ENCODE measurements around the gene SMIM7.

Gene SMIM7

DNA sequence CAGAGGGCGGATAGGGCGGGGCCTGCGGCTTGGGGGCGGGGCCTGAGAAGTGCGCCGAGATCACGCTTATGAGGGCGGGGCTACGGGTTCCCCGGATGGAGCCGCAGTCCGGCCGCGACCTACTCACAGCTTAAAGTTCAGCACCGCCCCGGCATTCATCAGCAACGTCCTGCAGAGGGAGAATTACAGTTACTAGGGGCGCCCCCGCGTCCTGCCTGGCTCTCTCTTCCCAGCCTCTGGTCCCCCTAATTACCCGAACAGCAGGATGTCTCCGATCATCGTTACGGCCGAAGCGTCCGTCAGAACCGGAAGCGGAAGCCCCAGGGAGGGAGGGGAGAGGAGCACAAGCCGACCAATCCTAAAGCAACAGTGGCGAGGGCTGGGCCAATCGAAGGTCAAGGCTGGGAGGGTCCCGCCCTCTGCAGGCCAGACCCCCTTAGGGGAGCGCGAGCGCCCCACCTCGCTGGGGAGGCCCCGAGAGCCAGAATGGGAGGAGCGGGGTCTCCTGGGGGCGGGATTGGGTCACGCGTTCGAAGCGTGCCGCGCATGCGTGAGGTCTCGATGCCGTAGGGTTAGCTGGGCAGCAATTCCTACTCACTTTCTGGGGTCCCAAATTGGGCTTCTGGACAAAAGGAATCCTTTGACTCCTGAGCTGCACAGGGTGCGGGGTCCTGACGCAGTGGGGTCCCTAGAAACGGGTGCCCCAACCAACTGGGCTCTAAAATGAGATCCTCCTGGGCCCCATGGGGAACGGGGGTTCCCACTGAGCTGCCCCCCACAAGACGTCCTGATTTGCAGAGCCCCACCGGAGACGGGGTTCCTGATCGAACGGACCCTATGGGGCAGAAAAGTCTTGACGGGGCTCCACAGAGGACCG is at the start of gene SMIM7:
SMIM7 (minus strand) TSS at position 313 of the 877 bp plus-strand sequence; CDS start at position 279, 34 bp downstream.
- TF ChIP-seq GATA2 (IDR thresholded peaks at IDR 0.05; ENCODE audit: low read depth, low read length) (no peak), GATA3 (IDR thresholded peaks at IDR 0.05; ENCODE audit: low read depth, low read length) (no peak)

DNA sequence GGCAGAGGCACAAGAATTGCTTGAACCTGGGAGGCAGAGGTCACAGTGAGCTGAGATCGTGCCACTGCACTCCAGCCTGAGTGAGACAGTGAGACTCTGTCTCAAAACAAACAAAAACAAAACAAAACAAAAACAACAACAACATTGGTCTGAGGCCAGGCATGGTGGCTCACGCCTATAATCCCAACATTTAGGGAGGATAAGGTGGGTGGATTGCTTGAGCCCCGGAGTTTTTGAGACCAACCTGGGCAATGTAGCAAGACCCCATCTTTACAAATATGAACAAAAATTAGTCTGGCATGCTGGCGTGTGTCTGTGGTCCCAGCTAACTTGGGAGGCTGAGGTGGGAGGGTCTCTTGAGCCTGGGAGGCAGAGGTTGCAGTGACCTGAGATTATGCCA is 43.7 kb upstream of the SMIM7 start:
- TF ChIP-seq GATA2 (IDR thresholded peaks at IDR 0.05; ENCODE audit: low read depth, low read length): no peak
- no peak for TF ChIP-seq GATA3 (IDR thresholded peaks at IDR 0.05; ENCODE audit: low read depth, low read length)

DNA sequence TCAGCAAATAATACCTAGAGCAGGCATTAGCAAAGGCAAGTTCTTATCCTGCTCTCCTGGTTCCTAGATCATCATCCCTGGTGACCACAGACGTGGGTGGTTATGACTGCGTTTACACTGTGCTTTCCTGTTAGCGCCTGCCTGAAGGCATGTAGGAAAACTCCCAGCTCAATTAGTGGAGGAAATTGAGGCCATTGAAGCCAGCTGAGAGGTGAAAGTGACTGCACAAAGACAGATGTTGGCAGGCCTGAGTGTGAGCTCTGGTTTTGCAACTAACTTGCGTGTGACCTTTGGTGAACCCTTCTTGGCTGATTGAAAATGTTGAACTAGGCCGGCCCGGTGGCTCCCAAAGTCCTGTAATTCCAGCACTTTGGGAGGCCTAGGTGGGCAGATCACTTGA is 42.2 kb upstream of the SMIM7 start:
- no peak for TF ChIP-seq GATA3 (IDR thresholded peaks at IDR 0.05; ENCODE audit: low read depth, low read length)
- TF ChIP-seq GATA2 (IDR thresholded peaks at IDR 0.05; ENCODE audit: low read depth, low read length): no peak

DNA sequence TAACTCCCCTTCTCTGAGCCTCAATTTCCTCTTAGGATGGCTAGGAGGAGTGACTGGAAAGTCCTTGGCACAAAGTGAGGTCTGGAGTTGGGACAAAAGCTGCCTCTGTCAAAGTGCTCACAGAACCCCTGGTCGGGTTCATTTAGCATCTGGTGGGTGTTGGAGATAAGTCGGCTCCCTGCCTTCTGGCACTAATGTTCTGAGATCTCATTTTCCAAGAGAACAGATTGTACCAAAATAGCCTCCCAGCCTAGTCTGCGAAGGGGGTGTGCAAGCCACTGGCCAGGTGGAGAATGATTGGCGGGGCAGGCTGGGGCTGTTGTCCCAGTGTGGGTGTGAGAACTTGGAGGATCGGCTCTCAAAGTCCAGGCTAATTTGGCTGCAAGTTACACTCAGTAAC is 39.0 kb upstream of the SMIM7 start:
- TF ChIP-seq GATA2 (IDR thresholded peaks at IDR 0.05; ENCODE audit: low read depth, low read length): no peak
- TF ChIP-seq GATA3 (IDR thresholded peaks at IDR 0.05; ENCODE audit: low read depth, low read length): no peak

DNA sequence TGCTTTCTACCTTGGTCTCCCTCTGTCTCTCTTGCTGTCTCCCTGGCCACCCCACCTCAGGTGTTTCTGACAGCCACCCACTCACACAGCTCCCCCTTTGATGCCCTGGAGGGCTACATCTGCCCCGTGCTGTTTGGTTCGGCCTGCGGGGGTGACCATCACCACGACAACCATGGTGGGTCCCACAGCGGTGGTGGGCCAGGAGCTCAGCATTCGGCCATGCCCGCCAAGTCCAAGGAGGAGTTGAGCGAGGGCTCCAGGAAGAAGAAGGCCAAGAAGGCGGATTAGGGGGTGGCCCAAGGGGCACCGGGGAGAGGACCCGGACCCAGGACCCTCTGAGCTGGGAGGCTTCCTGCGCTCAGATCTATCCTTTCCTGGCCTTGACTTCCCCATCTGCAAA is 28.1 kb upstream of the SMIM7 start:
- TF ChIP-seq GATA3 (IDR thresholded peaks at IDR 0.05; ENCODE audit: low read depth, low read length) (no peak), GATA2 (IDR thresholded peaks at IDR 0.05; ENCODE audit: low read depth, low read length) (no peak)

DNA sequence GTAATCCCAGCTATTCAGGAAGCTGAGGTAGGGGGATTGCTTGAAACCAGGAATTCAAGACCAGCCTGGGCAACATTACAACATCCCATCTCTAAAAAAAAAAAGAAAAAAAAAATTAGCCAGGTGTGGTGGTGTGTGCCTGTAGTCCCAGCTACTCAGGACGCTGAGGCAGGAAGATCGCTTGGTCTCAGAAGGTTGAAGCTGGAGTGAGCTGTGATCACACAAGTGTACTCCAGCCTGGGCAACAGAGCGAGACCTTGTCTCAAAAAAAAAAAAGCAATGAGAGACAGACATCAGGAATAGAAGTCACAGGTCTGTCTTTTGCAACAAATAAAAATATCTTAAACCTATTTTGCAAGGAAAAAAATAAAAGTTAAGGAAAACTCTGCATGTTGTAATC is 24.3 kb upstream of the SMIM7 start:
- no peak for TF ChIP-seq GATA2 (IDR thresholded peaks at IDR 0.05; ENCODE audit: low read depth, low read length)
- TF ChIP-seq GATA3 (IDR thresholded peaks at IDR 0.05; ENCODE audit: low read depth, low read length): no peak

DNA sequence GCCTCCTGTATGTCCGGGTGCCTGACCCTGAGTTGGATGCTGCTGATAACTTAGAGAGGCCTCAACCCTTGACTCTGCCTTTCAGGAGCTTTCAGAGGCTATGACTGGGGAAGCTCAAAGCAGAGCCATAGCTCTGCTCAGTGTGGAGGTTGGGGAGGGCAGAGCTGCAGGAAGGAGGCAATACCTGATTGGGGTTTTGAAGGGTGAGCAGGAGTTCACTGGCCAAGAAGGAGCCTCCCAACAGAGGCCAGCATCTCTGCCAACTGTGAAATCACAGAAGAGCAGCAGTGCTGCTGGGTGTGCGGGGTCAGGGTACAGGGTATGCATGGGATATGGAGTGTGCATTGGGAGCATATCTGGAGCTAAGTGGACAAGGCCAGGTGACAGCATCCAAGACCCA is 22.6 kb upstream of the SMIM7 start:
- no peak for TF ChIP-seq GATA2 (IDR thresholded peaks at IDR 0.05; ENCODE audit: low read depth, low read length)
- TF ChIP-seq GATA3 (IDR thresholded peaks at IDR 0.05; ENCODE audit: low read depth, low read length): no peak

DNA sequence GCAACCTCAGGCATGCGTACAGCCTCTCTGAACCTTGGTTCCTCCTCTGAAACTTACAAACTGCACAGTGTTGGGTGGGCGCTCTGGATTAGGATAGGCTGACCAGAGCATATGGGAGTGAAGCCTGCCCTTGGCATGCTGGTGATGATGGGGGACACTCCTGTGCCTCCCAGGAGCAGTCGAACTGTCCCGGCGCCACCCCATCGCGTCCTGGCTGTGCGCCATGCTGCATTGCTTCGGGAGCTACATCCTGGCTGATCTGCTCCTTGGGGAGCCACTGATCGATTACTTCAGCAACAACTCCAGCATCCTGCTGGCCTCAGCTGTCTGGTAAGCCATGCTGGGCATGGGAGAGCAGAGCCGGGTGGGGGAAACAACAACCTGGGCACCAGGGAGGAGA is 19.9 kb upstream of the SMIM7 start:
- TF ChIP-seq GATA2 (IDR thresholded peaks at IDR 0.05; ENCODE audit: low read depth, low read length) (no peak), GATA3 (IDR thresholded peaks at IDR 0.05; ENCODE audit: low read depth, low read length) (no peak)

DNA sequence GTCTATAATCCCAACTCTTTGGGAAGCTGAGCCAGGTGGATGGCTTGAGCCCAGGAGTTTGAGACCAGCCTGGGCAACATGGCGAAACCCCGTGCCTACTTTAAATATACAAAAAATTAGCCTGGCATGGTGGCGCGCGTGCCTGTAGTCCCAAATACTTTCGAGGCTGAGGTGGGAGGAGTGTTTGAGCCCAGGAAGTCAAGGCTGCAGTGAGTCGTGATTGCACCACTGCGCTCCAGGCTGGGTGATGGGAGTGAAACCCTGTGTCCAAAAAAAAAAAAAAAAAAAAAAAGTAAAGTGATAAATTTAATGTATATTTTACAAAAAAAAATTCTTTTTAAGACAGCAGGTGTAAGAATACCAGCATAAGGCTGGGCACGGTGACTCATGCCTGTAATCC is 18.6 kb upstream of the SMIM7 start:
- TF ChIP-seq GATA2 (IDR thresholded peaks at IDR 0.05; ENCODE audit: low read depth, low read length): no peak
- no peak for TF ChIP-seq GATA3 (IDR thresholded peaks at IDR 0.05; ENCODE audit: low read depth, low read length)

DNA sequence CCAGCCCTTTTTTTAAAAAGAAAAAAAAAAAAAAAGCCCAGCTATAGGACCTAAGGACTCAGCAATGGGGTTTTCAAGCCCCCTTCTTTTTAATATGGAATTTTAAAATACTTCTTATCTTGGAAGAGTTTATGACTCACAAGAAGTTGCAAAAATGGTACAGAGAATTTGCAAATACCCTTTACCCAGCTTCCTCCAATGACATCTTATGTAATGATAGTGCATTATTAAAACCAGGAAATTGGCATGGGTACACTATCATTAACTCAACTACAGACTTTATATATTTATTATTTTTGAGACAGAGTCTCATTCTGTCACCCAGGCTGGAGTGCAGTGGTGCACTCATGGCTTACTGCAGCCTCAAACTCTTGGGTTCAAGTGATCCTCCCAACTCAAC is 17.1 kb upstream of the SMIM7 start:
- TF ChIP-seq GATA3 (IDR thresholded peaks at IDR 0.05; ENCODE audit: low read depth, low read length) (no peak), GATA2 (IDR thresholded peaks at IDR 0.05; ENCODE audit: low read depth, low read length) (no peak)

DNA sequence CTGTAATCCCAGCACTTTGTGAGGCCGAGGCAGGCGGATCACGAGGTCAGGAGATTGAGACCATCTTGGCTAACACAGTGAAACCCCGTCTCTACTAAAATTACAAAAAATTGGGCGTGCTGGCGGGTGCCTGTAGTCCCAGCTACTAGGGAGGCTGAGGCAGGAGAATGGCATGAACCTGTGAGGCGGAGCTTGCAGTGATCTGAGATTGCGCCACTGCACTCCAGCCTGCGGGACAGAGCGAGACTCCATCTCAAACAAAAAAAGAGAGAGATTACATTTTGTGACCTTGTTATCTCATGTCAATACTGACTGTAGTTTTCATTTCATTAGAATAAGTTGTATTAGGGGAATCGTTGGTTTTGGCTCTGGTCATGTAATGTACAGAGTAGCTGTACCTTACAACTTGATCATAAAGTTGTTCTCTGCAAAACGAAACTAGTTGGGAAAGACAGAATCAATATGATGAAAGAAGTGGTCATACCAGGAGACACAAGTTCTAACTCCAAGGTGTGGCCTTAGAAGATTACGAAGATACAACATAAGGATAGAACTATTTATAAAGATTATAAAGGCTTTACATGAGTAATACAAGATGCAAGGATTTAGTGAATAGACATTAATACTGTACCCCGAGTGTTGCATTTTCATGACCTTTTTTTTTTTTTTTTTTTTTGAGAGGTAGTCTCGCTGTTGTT is 16.3 kb upstream of the SMIM7 start:
- TF ChIP-seq GATA2 (IDR thresholded peaks at IDR 0.05; ENCODE audit: low read depth, low read length) (no peak), GATA3 (IDR thresholded peaks at IDR 0.05; ENCODE audit: low read depth, low read length) (no peak)

DNA sequence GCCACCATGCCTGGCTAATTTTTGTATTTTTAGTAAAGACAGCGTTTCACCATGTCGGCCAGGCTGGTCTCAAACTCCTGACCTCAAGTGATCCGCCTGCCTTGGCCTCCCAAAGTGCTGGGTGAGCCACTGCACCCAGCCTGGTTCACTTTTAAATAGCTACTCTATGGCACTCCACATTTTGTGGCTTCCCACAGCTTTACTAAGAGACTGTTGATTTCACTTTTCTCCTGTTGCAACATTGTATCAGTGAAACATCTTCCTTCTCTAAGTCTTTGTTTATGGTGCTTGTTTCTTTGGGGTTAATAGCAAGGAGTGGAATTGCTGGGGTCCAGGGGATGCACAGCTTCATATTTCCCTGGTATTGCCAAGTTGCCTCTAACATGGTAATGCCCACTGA is 13.3 kb upstream of the SMIM7 start:
- no peak for TF ChIP-seq GATA3 (IDR thresholded peaks at IDR 0.05; ENCODE audit: low read depth, low read length)
- TF ChIP-seq GATA2 (IDR thresholded peaks at IDR 0.05; ENCODE audit: low read depth, low read length): no peak

DNA sequence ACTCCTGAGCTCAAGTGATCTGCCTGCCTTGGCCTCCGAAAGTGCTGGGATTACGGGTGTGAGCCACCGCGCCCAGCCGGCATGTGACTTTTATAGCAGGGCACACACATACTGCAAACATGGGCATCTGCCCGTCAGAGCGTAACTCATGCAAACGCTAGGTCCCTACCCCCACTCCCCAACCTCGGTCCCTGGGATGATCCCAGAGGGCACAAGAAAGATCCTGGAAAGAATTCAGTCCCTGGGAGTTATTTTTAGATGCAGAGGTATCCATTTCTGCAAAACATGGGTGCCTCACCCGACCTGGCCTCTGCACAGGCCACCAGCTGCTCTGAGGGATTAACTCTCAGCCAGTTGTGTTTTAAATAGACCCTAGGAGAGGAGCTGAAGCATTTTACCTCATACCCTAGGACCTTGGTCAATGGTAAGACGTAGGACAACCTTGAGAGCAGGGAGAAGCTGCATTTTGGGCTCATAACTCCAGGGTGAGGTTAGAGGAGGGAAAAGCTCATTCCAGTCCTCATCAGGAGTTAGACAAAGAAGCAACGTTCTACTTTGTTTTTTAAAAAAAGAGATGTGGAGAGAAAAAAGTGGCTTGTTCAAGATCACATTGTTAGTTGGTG is 11.8 kb upstream of the SMIM7 start:
- TF ChIP-seq GATA3 (IDR thresholded peaks at IDR 0.05; ENCODE audit: low read depth, low read length) (no peak), GATA2 (IDR thresholded peaks at IDR 0.05; ENCODE audit: low read depth, low read length) (no peak)

DNA sequence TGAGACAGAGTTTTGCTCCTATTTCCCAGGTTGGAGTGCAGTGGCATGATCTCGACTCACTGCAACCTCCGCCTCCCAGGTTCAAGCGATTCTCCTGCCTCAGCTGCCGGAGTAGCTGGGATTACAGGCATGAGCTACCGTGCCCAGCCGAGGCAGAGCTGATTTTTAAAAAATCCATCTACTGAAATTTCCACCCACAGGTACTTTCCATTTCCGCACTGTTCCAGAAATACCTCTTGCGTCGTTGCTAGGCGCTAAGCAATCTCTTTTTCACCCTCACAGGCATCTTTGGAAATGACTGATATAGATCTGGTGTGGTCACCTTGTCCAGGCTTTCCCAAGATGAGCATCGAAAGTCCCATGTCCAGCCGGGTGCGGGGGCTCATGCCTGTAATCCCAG is 10.3 kb upstream of the SMIM7 start:
- TF ChIP-seq GATA2 (IDR thresholded peaks at IDR 0.05; ENCODE audit: low read depth, low read length) (no peak), GATA3 (IDR thresholded peaks at IDR 0.05; ENCODE audit: low read depth, low read length) (no peak)

Measured in SH-SY5Y (cell line).